GM19397 (cell line): Measurements from ENCODE around the gene BBX.
"Not testable (repeated sequence)": the region's sequence is repeated elsewhere in the genome, so short reads cannot be mapped to it uniquely, and the experiment has no call there.

ENCODE experiments used
- ATAC-seq: cut with Tn5 transposase; IDR thresholded peaks from one replicate; pipeline ENCODE4 v1.9.1; 2021; ENCODE audit warnings: mild to moderate bottlenecking, moderate library complexity; ENCODE audit not compliant: unreplicated experiment

Gene BBX

DNA sequence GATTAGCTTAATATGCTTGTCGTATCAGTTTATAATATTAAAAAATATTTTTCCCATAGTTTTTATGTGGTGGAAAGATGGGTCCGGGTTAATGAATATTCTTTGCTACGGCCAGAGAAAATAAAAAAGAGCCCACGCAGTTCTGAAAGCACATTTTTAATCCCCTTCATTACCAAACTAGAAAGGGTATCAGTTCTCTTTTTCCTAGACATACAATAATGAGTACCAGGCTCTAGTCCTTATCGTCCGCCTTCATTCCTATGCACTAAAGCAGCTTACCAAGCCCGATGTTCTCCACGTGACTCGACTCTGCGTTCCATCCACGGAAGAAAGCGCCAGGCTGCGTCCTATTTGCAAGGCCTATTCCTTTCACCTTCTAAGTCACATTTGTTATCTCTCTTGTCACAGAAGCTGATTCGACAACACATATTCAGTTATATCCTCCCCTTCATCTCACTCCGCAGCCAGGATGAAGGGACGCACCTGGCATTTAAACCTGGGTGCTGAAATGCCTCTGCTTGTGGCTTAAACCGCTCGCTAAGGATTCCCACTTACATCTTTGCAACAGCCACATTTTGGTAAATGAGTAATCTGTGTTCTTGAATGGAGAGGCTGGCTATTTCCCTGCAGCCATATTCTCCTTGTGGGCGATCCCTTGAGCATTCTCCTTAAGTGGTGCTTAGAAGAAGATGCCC, 311.1 kb downstream of the BBX start:
- ATAC-seq, result no peak

DNA sequence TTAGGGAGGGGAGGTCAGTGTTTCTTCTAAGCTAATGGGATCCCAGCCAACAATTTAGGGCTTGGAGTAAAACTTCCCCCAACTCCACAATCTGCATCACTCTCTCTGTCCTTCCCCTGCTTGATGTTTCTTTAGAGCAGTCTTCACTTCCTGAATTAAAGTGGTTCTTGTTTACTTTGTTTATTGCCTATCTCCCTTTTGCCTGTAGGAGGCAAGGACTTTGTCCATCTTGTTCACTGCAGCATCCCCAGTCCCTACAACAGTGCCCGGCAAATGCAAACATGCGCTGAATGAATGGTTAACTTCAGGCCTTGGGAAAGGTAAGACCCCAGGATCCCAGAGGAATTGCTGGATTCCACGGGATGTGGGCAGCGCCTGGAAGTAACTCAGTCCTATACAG, 312.2 kb downstream of the BBX start:
- ATAC-seq, result not testable (repeated sequence)

DNA sequence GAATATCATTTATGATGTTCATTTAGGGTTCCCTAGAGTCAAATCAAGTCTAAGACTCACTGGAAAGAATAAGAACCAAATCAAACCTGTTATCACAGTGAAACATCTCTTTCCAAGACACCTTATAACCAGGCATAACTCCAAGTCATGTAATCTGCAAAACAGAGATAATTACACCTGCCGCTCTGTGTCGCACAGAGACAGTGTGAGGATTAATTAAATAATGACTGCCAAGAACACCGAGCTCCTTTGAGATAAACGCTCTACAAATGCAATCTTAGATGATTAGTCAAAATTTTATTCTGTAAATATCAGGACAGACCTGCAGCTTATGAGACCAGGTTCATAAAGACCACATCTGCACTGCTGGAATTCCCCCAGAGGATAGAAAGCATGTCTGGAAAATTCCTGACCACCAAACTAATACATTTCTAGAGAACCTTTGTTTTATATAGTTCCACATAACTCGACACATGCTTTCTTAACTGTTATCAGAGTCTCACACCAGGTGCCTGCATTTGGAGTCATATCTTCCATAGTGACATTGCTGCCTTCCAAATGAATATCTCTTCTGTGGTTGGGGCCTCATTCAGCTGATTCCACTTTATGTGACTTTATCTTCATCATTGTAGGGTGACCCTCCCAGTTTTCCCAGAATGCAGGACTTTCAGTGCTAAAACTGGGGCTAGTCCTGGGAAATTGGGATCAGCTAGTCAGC, 315.3 kb downstream of the BBX start:
- no peak for ATAC-seq

DNA sequence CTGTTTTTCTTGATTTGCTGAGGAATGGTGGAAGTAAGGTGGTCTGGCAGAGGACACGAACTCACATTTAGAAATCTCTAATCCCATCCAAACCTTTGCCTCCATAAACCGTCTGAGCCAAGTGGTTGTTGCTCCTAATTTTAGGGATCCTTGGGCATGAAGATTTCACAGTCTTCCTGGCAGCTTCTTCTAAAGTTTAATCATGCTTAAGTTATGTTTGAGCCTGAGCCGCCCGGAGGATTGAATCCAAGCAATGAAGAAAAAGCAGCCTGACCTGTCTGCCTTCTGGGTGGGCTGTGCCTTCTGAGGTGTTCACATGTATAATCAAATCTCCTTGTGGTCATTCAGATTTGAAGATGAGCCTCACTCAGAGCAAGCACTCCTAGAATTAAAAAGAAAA, 319.1 kb downstream of the BBX start:
- no peak for ATAC-seq

DNA sequence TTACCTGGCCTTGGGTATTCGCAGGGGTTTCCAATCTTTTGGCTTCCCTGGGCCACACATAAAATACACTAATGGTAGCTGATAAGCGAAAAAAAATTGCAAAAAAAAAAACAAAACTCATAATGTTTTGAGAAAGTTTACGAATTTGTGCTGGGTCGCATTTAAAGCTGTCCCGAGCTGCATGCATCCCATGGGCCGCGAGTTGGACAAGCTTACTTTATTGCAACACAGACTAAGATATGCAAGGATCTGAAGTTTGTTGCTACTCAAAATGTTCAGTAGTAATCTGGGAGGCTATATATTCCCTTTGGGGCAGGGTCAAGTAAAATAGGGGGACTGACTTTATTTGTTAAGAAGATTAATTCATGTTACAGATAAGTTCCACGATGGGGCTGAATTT, 320.2 kb downstream of the BBX start:
- ATAC-seq, result no peak

DNA sequence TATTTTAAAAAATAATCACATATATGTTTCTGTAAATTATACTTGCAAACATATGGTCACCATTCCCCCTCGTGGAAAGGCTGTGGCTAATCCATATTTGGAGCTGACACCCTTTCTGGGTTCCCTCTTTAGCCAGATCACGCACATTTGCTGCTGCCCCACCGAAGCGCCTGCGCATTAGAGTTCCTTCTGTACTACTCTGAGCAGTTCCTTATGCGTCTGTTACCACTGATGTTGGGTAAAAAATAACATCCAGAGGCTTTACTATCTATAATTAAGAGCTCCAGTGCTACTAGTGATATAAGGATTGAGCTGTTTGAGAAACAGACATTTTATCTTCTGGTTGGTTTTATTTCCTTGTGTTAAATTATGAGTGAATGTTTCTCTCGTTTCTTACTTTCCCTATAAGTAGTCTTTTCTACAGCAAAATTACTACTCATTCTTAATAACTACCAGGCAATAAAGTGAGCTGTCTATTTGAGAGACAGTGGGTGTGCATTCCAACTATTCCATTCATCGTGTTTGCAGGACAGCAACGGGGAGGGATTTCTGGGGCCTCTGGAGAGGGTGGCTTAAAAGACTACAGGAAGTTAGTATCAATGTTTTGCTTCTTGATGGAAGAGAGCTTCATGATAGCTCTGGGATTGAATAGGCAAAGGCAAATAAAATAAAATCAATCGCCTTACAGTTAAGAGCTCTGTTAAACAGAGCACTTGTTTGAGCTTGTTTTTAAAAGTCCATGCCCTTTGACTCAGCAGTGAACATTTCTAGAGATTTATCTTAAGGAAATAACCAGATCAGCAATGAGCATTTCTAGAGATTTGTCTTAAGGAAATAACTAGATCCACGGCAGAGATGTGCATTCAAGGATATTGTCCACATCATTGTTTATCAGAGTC, 322.9 kb downstream of the BBX start:
- no peak for ATAC-seq

DNA sequence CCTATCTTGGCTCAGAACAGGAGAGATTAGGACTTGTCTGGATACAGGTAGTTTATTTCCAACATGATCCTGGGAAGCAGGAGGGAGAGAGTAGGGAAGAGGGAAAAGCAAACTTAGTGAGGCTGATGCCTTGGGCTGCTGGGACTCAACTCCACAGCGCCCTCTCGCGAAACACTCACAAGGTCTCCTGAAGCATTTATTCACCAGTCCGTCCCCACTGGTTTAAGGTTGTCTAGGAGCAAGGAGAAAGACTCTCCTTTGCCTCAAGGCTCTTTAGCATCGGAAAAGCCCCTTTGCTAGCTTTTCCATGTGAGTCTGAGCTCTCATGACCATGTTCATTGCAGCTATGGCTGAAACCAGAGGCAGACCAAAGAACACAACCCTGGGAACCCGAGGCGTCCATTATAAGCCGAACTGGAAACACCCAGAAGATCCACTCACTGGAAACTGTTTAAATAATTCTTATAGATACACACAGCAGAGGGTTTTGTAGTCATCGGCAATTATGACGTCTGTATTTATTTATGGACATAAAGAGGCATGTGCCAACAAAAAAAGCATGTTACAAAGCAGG, 323.6 kb downstream of the BBX start:
- ATAC-seq, result no peak

DNA sequence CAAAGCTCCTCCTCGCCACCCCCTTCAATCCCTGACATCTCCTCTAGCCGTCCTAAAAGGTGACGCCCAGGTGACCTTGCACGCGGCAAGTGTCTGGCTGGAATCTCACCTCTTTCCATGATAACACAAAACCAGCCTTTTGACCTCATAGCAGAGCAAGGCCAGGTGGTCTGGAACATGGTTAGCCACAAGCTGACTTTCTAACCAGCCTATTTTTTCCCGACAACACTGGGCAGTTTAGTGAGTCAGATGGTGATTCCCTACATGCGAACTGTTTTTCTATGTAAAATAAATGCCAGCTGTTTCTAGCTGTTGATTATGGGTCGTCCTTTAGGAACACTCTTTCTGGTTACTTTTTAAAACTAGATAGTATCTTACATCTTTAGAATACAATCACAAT, 325.0 kb downstream of the BBX start:
- no peak for ATAC-seq

DNA sequence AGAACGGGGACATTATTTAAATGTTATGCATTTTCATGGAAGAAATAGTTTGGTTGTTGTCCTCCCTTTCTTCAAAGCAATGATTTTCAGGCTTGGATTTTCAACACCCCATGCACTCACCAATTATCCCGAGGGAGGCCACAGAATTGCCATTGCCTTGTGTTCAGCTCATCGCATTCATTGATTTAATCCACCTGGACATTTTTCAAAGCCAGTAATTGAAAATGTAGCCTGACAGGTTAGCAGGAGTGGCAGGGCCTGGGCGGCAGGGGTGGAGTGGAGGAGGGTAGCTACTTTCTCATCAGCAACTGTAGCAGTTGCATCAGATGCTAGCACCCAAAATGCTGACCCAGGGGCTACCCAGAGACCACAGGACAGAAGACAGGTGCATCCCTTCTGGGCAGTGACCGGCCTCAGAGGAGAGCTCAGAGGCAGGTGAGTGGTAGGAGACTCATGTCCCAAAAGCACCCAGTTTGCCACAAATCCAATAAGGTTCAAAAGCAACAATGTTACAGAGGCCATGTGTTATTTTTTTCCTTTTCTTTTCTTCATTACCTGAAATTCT, 325.7 kb downstream of the BBX start:
- no peak for ATAC-seq

DNA sequence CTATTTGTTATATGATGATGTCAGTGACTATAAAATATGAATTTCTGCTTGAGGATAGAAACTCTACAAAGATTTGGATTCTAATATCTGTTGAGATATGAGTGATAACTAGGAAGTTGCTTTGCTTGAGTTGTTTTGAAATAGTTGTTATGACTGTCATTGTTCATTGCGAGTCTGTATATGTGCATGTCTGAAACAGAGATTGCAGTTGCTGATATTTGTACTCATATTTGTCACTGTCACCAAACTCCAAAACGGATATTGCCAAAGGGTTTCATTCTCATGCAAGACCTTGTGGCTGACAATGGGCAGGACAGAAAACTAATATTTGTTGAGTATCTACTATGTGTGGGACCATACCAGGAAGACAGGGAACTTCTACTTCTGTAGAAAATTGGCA, 327.9 kb downstream of the BBX start:
- no peak for ATAC-seq

DNA sequence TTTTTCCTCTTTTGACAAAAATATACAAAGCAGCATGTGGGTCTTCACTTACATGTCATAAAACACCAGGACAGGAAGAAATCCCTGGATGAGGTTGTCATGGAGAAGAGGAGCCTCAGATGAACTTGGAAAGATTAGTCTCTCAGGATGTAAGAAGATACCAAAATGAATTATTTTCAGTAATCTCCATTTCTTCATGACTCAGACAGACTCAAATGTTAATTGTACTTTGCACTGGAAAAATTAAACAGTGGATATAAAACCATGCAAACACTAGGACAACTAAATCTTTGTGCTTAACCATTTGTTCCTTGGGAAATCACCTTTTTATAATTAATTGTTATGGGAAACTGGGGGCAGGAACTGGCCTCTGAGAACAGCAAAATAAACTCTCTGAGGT, 331.1 kb downstream of the BBX start:
- ATAC-seq, result no peak

DNA sequence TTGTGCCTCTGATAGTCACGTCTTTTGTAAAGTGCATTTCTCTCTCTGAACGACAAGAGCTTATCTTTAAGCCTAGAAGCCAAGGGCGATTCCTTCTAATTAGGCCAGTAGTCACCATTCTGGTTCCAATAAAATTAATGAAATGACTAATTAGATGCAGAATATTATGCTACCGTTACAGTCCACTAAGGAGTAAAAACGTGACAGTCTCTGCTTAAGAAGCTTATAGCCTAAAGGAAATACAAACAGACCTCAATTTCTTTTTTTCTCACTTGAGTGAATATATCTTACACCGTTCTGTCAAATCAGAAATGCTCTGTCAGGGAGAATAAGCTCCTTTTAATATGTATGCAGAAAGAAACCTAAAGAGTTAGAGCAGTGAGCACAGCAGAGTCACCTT, 332.0 kb downstream of the BBX start:
- ATAC-seq, result no peak

DNA sequence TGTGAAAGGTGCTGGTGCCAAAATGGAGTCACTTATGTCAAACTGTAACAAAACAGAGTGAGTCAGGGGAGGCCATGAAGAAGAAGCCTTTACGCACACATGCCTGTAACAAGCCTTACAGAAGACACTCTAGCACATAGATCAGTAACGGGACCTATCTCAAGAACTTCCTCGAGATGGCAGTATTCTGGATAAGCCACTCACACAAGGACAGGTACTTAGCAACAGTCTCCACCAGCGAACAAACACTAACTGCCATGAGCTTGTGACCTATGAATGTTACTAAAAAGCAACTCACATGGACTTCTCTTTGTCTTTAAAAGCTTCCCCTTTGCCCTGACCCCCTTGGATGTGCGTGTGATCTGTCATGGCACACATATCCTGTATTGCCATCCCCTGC, 332.9 kb downstream of the BBX start:
- no peak for ATAC-seq

DNA sequence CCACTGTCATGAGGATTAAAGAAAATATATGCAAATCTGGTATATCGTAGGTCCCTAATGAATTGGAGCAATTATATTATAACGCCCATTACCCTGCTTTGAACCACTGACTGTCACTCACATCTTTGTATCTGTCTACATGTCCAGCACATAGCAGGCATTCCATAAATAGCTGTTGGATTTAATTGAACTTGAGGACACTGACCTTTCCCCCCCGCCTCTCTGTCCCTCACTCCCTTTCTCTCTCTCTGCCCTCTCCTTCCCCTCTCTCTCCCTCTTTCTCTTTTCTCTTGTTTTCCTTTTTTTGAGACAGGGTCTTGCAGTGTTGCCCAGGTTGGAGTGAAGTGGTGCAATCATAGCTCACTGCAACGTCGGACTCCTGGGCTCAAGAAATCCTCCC, 335.1 kb downstream of the BBX start:
- no peak for ATAC-seq

DNA sequence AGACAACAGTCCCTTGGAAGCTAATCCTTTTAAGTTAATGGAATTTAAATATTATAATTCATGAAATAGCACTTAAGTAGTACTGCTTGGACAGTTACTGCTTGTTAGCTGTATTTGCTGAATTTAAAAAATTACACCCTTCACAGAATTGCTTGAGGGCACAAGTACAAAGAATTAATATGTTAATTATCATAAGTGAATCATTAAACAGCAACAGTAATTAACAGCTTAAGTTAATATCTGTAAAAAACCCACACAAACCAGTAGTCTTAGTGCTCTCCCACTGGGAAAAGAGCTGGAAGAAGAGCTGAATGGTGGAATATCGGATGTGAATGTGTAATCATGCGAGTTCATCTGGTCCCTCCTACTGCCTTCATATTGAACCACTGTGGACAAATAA, 336.1 kb downstream of the BBX start:
- no peak for ATAC-seq
